Activated CD8-positive, alpha-beta memory T cell treated with anti-CD3 and anti-CD28 coated beads, Interleukin-2, amount 10 ng/mL, durations not matched to agents 7 days and 5 days (primary cell): ENCODE measurements around the gene GRIK1. TPM values are rescaled to one million over a fixed set of nuclear protein-coding genes. Genes with fewer than 3 reads are reported as not detected.

Source experiments
- ATAC-seq: fragments of 150-1000 bp; cut with Tn5 transposase; one replicate; pipeline ENCODE4 v1.10.0; 2021; ENCODE audit warnings: moderate library complexity
- CTCF ChIA-PET: fragments of 350-600 bp; sonication (Branson Sonifier 250); formaldehyde crosslinking; loops from one replicate; lab custom pipeline; 2021; ENCODE audit warnings: antibody characterized with exemption; lab: Charles Lee
- DNase-seq: peaks from one replicate; pipeline ENCODE4 v3.0.0-alpha.2; 2020
- H3K27ac Mint-ChIP-seq: one replicate; pipeline ENCODE4 v1.8.0; 2021; ENCODE audit warnings: mild to moderate bottlenecking, mixed read lengths
- H3K27me3 Mint-ChIP-seq: one replicate; pipeline ENCODE4 v1.8.0; 2021; ENCODE audit warnings: mixed read lengths
- H3K36me3 Mint-ChIP-seq: one replicate; pipeline ENCODE4 v1.8.0; 2021; ENCODE audit warnings: mild to moderate bottlenecking, mixed read lengths
- H3K4me1 Mint-ChIP-seq: one replicate; pipeline ENCODE4 v1.8.0; 2021; ENCODE audit warnings: mixed read lengths
- H3K4me3 Mint-ChIP-seq: one replicate; pipeline ENCODE4 v1.8.0; 2021; ENCODE audit warnings: mild to moderate bottlenecking, moderate library complexity, mixed read lengths
- H3K9me3 Mint-ChIP-seq: one replicate; pipeline ENCODE4 v1.8.0; 2022; ENCODE audit warnings: low read depth, mixed read lengths
- total RNA-seq, 2 experiments: library from RNA; stranded (reverse); gene quantifications; one replicate each; pipeline ENCODE4 v1.2.3, GENCODE V29; 2021

The GRIK1 gene
- total RNA-seq, 2 experiments from 2014 or later = not detected

DNA sequence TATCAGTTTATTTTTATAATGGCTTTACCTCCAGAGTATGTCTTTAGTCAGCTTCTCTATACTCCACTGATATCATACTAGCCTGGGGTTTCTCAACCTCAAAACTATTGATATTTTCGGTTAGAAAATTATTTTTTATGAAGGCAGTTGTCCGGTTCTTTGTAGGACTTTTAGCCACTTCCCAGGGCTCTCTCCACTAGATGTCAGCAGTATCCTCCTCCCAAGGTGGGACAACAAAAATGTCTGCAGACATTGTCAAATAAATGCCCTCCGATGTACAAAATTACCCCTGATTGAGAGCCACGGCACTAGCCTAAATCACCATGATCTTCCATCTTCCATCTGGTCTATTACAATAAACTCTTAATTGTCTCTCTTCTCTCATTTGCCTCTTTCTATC, 4.1 kb upstream of the GRIK1 start:
- ATAC-seq = no peak
- H3K27ac Mint-ChIP-seq = no peak overlapping the region
- peaks cover 6% of the 10 kb centered on the region for H3K9me3 Mint-ChIP-seq
- CTCF ChIA-PET = no interaction called here
- peaks cover 18% of the 10 kb centered on the region for H3K27me3 Mint-ChIP-seq
- no peak overlapping the region for H3K4me3 Mint-ChIP-seq
- H3K4me1 Mint-ChIP-seq = no peaks in the 10 kb centered on the region
- DNase-seq = no peak
- peaks cover 3% of the 10 kb centered on the region for H3K36me3 Mint-ChIP-seq

DNA sequence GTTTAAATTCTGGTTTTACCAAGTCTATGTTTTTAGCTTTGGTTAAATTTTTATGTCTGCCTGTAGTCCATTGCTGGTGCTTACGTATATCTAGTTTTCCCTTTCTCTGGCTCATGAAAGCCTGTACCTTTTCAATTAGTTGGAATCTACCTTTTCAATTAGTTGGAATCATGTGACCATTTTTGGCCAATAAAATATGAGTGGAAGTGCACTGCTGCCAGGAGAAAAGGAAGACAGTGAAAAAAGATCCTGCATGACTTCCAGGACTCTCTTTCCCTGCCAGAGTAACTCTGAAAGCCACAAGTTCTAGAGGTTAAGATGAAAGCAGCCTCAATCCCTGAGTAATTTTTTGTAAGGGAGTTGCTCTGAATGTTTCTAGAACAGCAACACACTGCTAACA, 2.2 kb upstream of the GRIK1 start:
- Mint-ChIP-seq H3K27me3 (peaks cover 27% of the 10 kb centered on the region), H3K36me3 (peaks cover 3% of the 10 kb centered on the region), H3K27ac (no peak overlapping the region), H3K4me1 (no peaks in the 10 kb centered on the region), H3K4me3 (no peak overlapping the region), H3K9me3 (peaks cover 5% of the 10 kb centered on the region)
- DNase-seq = no peak
- no peak for ATAC-seq
- CTCF ChIA-PET = no interaction called here

DNA sequence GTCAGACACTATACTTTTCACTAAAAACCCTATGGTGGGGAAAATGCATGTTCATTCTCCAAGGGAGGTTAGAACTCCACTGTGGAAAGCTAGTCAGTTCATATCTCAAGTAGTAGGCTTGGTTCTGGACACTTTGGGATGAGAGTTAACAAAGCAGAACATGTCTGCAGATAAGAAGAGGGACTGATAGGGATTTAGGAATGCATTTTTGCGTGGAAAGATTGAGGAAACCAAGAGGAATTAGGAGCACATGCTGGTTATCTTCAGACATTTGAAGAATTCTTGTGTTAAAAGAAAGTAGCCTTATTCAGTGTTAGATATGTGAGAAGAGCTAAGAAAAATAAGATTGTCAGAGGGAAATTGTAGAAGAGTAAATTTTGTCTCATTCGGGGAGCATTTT, 1.2 kb upstream of the GRIK1 start:
- Mint-ChIP-seq H3K36me3 (peaks cover 3% of the 10 kb centered on the region), H3K9me3 (peaks cover 2% of the 10 kb centered on the region), H3K4me1 (no peaks in the 10 kb centered on the region), H3K27me3 (peaks cover 27% of the 10 kb centered on the region), H3K27ac (no peak overlapping the region), H3K4me3 (no peak overlapping the region)
- CTCF ChIA-PET = no interaction called here
- DNase-seq = no peak
- ATAC-seq = no peak

DNA sequence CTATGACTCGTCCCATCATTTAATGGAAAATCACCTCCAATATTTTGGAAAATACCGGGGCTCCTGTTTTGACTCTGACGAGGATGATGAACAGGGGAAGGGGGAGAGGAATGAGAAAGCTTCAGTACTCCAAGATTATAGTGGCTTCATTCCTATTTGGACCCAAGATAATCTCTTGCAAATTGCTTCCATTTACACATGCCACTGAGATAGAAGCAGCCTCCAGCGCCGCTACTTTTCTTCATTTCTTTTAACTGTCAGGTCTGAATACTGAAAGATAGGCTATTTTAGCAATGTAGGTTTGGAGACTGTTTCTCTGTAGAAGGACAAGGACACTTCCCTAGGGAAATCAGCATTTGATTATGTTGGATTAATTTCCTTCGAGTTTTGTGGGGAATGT, 565 bp upstream of the GRIK1 start:
- H3K27ac Mint-ChIP-seq = no peak overlapping the region
- CTCF ChIA-PET = no interaction called here

DNA sequence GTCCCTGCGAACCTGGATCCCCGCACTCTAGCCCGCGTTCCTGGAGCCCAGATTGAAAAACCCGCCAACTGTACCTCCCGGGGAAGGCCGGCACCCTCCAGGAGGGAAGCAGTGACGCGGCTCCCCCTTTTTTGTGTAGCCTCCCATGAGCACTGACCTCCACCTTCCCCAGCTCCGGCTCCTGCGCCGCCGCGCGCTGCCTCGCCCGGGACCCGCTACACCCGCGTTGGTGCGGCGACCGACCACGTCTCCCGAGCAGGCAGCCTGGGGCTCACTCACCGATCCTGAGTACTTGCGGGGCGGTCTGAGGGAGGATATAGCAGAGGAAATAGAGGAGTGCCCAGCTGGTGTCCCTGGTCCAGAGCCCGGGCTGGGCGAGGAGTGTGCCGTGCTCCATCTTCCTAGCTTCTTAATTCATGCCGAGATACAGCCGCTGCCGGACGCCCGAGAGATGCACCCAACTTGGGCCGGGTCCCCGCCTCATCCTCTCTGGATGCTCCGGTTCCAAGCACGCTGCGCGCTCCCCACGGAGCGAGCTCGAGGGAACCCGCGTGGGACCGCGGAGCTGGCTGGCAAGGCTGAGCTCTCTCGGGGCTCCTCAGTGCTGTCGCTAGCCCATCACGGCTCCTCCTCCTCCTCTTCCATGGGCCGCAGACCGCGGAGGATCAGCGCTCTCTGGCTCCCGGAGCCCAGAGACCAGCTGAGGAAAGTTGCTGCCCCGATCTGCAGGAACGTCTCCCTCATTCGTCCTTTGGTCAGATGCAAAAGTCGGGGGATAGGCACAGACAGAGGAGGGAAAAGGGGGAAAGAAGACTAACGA, 482 bp downstream of the GRIK1 start:
- Mint-ChIP-seq H3K36me3 (peaks cover 3% of the 10 kb centered on the region), H3K9me3 (peaks cover 2% of the 10 kb centered on the region), H3K27me3 (peaks cover 27% of the 10 kb centered on the region), H3K27ac (no peak overlapping the region), H3K4me1 (no peaks in the 10 kb centered on the region), H3K4me3 (no peak overlapping the region)
- ATAC-seq (no peak), DNase-seq (no peak)
- CTCF ChIA-PET = no interaction called here

More for the DNA sequence above, 565 bp upstream of the GRIK1 start:
- H3K4me3 Mint-ChIP-seq = no peak overlapping the region
- peaks cover 2% of the 10 kb centered on the region for H3K9me3 Mint-ChIP-seq
- ATAC-seq (no peak), DNase-seq (no peak)
- peaks cover 3% of the 10 kb centered on the region for H3K36me3 Mint-ChIP-seq
- H3K27me3 Mint-ChIP-seq = peaks cover 27% of the 10 kb centered on the region
- no peaks in the 10 kb centered on the region for H3K4me1 Mint-ChIP-seq

DNA sequence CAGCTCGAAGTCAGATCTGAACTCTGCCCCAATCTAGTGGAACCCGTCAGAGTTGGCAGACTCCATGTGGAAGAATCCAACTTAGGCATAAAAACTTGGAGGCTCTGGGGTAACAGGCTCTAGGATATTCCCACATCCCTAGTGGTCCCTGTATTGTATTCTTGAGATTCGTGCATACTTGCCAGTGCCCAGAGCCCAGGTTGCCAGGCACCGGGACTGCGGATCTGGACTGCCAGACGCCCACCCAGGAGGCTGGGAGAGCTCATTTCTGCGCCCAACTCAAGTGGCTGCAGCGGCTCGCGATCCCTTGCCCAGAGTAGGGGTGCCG, 1.1 kb downstream of the GRIK1 start:
- no peak for ATAC-seq
- CTCF ChIA-PET = no interaction called here
- Mint-ChIP-seq H3K36me3 (peaks cover 3% of the 10 kb centered on the region), H3K27me3 (peaks cover 27% of the 10 kb centered on the region), H3K27ac (no peak overlapping the region), H3K9me3 (peaks cover 2% of the 10 kb centered on the region), H3K4me1 (no peaks in the 10 kb centered on the region), H3K4me3 (no peak overlapping the region)
- no peak for DNase-seq

DNA sequence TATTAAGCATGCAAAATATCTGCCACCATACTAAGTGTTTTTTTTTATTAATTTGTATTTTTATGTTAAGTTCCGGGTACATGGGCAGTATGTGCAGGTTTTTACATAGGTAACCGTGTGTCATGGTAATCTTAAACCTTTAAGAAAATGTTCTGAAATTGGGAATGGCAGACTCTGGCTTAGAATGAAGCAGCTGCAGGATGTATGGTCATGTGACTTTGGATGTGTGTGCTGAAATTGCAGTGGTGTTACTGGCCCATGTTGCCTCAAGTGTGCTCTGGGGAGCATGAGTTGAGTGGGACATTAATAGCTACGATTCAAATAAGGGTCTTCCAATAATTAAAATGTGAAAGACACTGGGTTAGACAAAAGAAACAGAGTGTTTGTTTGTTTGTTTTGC, 6.7 kb downstream of the GRIK1 start:
- Mint-ChIP-seq H3K27ac (no peak overlapping the region), H3K36me3 (no peaks in the 10 kb centered on the region), H3K9me3 (no peaks in the 10 kb centered on the region), H3K4me1 (no peaks in the 10 kb centered on the region), H3K27me3 (peaks cover 3% of the 10 kb centered on the region), H3K4me3 (no peak overlapping the region)
- DNase-seq (no peak), ATAC-seq (no peak)
- CTCF ChIA-PET = no interaction called here

DNA sequence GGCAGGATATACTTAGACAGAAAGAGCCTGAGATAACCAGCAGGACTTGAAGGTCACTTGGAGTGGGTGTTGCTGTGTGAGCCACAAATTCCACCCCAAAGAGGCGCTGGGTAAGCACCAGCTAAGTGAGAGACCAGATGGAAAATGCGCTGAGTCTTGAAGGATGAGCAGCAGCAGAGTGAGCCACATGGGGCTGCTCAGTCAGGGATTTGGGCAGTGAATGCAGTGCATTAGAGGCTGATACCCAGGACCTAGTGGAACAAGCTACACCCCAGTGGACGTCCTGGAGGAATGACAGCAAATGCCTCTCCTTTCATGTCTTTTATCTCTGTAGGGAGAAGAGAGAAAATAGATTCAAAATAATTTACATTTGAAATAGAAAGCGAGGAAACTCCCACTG, 11.3 kb downstream of the GRIK1 start:
- CTCF ChIA-PET = no interaction called here
- H3K9me3 Mint-ChIP-seq = no peaks in the 10 kb centered on the region
- no peak overlapping the region for H3K27ac Mint-ChIP-seq
- no peaks in the 10 kb centered on the region for H3K27me3 Mint-ChIP-seq
- no peaks in the 10 kb centered on the region for H3K4me1 Mint-ChIP-seq
- ATAC-seq (no peak), DNase-seq (no peak)
- H3K4me3 Mint-ChIP-seq = no peak overlapping the region
- H3K36me3 Mint-ChIP-seq = no peaks in the 10 kb centered on the region

DNA sequence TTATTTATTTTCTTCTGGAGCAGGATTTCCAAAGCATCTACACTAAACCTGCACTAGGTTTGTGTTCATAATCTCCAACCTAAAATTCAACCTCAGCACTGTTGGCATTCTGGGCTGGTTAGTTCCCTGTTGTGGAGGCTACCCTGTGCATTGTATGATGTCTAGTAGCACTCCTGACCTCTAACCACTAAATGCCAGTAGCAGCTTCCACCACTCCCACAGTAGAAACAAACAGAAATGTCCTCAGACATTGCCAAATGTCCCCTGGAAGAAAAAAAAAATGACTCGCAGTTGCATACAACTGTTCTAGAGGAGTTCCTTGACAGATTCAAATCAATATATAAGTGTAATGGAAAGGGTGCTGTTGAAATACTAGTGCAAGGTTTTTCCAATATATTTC, 18.9 kb downstream of the GRIK1 start:
- no peak for ATAC-seq
- Mint-ChIP-seq H3K36me3 (no peaks in the 10 kb centered on the region), H3K27me3 (no peaks in the 10 kb centered on the region), H3K27ac (no peak overlapping the region), H3K9me3 (no peaks in the 10 kb centered on the region), H3K4me1 (no peaks in the 10 kb centered on the region), H3K4me3 (no peak overlapping the region)
- CTCF ChIA-PET = no interaction called here
- DNase-seq = no peak

DNA sequence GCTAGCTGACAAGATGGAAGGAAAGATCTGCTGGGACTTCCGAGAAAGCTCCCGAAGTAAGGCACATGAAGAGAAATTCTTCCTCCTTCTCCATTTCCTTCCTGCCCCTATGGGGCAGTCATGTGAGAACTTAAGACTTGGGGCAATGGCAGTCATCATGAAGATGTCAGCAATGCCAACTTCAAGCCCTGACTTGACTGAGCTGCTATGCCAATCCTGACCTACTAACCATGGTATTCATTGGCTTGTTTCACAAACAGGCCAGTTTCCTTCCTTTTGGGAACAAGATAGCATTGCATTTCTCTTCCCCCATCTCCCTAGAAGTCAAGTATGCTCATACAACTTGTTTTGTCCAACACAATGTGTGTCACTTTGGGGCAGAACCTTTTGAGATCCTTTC, 25.5 kb downstream of the GRIK1 start:
- H3K27me3 Mint-ChIP-seq = no peaks in the 10 kb centered on the region
- H3K9me3 Mint-ChIP-seq = no peaks in the 10 kb centered on the region
- CTCF ChIA-PET = no interaction called here
- no peaks in the 10 kb centered on the region for H3K36me3 Mint-ChIP-seq
- DNase-seq = no peak
- no peaks in the 10 kb centered on the region for H3K4me1 Mint-ChIP-seq
- no peak for ATAC-seq
- no peak overlapping the region for H3K4me3 Mint-ChIP-seq
- no peak overlapping the region for H3K27ac Mint-ChIP-seq

DNA sequence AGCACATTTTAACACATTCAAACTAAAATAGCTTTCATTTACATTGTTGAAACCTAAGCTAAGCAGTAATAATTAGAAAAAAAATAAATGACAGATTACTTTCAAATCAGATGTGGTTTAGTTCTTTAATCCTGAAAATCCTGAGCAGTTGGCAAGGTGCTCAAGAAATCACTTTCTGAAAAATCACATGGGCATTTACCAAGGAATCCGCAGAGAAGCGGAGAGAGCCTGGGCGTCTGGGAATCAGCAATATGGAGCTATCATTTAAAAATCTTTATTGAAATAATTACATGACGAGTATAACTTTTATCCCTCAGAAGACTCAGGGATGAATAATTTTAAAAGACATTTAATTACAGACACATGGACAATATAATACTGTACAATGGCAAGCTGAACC, 30.2 kb downstream of the GRIK1 start:
- Mint-ChIP-seq H3K27ac (no peak overlapping the region), H3K4me3 (no peak overlapping the region), H3K4me1 (no peaks in the 10 kb centered on the region), H3K36me3 (no peaks in the 10 kb centered on the region), H3K9me3 (no peaks in the 10 kb centered on the region), H3K27me3 (no peaks in the 10 kb centered on the region)
- CTCF ChIA-PET = no interaction called here
- DNase-seq (no peak), ATAC-seq (no peak)

DNA sequence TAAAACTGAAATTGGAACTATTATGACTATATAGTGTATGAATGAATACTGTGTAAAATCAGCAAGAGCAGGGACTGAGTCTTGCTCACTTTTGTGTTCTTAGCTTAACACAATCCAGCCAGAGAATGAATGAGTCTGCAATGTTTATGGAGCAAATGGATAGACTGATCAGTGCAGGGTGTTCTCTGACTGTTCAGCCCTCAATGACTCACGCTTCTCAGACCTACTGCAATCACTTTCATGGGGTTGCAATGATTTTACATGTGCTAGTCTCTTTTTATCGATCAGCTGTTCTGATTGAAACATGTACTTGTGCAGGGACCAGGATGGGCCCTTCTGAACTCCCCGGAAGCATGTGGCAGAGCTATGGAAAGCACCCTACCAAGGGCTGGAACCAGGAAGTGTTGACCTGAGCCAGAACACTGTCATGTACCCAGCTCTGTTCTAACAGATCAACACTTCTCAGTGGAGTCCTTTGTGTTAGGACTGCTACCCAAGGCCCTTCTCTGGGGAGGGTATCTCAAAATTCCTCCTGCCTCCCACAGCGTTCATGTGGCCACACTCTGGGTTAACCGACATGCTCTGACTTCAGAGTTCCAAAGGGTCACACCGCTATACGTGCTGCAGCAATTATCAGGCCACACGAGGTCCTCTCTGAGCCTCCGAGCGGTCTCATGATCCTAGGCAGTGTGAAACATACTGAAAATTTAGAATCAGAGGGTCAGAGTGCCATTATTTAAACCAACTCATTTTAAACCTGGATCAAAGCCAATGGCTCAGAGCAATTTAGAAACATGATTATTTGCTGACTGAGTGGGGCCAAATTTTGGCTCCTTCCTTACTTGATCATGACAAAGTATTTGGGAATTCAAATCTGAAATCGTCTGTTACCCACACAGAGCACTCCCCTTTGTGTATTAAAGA, 35.2 kb downstream of the GRIK1 start:
- H3K4me1 Mint-ChIP-seq = no peaks in the 10 kb centered on the region
- DNase-seq (no peak), ATAC-seq (no peak)
- no peak overlapping the region for H3K27ac Mint-ChIP-seq
- H3K4me3 Mint-ChIP-seq = no peak overlapping the region
- no peaks in the 10 kb centered on the region for H3K9me3 Mint-ChIP-seq
- CTCF ChIA-PET = no interaction called here
- no peaks in the 10 kb centered on the region for H3K27me3 Mint-ChIP-seq
- H3K36me3 Mint-ChIP-seq = no peaks in the 10 kb centered on the region

DNA sequence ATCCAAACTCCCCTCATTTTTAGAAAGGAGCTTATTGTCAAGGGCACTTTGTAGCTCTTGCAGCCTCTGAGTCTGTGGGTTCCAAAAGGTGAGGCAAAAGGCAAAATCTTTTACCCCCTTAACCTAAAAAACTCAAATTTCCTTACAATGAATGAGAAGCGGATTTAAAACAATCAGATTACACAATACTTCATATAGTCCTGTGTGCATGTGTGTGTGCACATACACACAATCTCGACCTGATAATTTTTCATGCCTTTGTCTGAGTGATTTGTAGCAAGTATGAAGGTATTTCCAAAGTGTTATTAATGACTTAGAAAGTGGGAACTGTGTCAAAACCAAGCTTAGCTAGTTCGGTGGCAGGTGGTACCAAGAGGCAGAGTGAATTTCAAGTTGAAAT, 42.9 kb downstream of the GRIK1 start:
- H3K27ac Mint-ChIP-seq = no peak overlapping the region
- DNase-seq (no peak), ATAC-seq (no peak)
- no peak overlapping the region for H3K4me3 Mint-ChIP-seq
- H3K9me3 Mint-ChIP-seq = peaks cover 2% of the 10 kb centered on the region
- H3K4me1 Mint-ChIP-seq = no peaks in the 10 kb centered on the region
- CTCF ChIA-PET = interaction anchor here (1.2 kb wide), 1 partner anchor 9 kb away, joined by 4 read pairs; no protein-coding TSS in a partner anchor
- no peaks in the 10 kb centered on the region for H3K27me3 Mint-ChIP-seq
- H3K36me3 Mint-ChIP-seq = no peaks in the 10 kb centered on the region

DNA sequence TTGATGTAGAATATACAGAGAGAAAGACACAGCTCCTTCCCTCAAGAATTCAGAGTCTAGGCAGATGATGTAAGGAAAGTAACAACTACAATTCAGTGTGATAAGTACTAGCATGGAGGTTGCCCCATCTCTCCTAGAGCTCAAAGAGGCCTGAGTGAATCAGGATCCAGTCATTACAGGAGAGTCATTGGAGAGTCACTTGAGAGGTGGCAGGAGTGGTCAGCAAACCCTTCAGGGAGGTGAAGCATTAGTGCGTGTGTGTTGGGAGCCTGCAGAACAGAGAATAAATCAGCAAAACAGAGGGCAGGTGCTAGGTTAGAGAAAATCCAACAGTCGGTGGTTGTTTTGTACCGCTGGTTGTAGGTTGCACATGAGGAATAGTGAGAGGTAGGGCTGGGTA, 46.1 kb downstream of the GRIK1 start:
- ATAC-seq (no peak), DNase-seq (no peak)
- CTCF ChIA-PET = no interaction called here
- H3K36me3 Mint-ChIP-seq = no peaks in the 10 kb centered on the region
- peaks cover 2% of the 10 kb centered on the region for H3K9me3 Mint-ChIP-seq
- H3K27ac Mint-ChIP-seq = no peak overlapping the region
- no peak overlapping the region for H3K4me3 Mint-ChIP-seq
- no peaks in the 10 kb centered on the region for H3K27me3 Mint-ChIP-seq
- H3K4me1 Mint-ChIP-seq = no peaks in the 10 kb centered on the region
